ENCODE measurements around the gene DPM1. TPM values are rescaled to one million over a fixed set of nuclear protein-coding genes. Genes with fewer than 3 reads are reported as not detected.
"Not testable (repeated sequence)": the region's sequence is repeated elsewhere in the genome, so short reads cannot be mapped to it uniquely, and the experiment has no call there.

The DPM1 gene
- total and polyA plus RNA-seq, 2 donors from 2014 or later = 32.4 to 53.2 TPM

DNA sequence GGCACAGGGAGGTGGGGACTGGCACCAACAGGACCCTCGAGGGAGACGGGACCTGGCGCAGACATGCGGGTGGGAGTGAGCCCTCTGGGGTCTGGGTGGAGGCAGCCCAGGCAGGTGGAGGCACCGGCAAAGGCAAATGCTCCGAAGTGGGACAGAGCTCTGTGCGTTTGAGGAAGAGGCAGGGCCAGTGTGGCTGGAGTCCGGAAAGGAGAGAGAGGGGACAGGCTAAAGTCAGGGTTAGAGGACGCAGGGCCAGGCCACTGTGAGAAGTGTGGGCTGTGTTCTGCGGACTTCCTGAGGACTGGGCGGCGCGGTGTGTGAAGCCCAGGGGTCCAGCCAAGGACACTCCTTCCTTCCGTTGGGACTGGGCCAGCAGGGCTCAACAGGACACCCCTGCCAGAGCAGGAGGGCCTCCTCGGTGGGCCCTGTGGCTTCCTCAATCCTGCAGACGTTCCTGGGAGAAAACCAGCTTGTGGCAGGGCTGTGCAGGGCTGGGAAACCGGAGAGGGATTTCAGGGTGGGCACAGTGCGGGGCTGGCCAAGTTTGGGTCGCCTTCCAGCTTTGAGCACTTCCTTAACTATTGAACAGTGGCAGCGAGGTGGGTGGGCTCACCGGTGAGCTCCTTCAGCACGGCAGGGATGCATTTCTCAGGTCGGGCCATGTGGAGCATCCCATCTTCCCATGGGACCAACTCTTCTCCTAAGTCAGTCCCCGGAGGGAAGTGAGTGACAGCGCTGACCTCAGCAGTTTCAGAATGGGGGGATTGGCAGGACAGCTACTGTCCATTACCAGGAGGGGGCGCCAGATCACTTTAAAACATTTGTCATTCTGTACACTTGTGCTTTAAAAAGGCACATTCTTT lies 22.8 kb upstream of the DPM1 start:
- no peak overlapping the region for H3K4me3 ChIP-seq (ENCODE audit: low read length in 3 of 3)
- intact Hi-C loops (cut with DNase I) = no loop called here
- H3K9ac ChIP-seq (ENCODE audit: low read length in 3 of 3) = no peak overlapping the region
- H3K27me3 ChIP-seq (ENCODE audit: control insufficient read depth, insufficient read depth, low read length) = no peaks in the 10 kb centered on the region
- H3K27ac ChIP-seq (ENCODE audit: low read depth in 2 of 2, low read length in 2 of 2) = no peak overlapping the region
- TF ChIP-seq, protein P1, sequence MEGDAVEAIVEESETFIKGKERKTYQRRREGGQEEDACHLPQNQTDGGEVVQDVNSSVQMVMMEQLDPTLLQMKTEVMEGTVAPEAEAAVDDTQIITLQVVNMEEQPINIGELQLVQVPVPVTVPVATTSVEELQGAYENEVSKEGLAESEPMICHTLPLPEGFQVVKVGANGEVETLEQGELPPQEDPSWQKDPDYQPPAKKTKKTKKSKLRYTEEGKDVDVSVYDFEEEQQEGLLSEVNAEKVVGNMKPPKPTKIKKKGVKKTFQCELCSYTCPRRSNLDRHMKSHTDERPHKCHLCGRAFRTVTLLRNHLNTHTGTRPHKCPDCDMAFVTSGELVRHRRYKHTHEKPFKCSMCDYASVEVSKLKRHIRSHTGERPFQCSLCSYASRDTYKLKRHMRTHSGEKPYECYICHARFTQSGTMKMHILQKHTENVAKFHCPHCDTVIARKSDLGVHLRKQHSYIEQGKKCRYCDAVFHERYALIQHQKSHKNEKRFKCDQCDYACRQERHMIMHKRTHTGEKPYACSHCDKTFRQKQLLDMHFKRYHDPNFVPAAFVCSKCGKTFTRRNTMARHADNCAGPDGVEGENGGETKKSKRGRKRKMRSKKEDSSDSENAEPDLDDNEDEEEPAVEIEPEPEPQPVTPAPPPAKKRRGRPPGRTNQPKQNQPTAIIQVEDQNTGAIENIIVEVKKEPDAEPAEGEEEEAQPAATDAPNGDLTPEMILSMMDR (IDR thresholded peaks at IDR 0.05; ENCODE audit: borderline replicate concordance, extremely low read depth, insufficient read depth) = peak; percentile 65
- no peaks in the 10 kb centered on the region for H3K36me3 ChIP-seq (ENCODE audit: control insufficient read depth in 2 of 3, insufficient read depth in 3 of 3, low read length in 3 of 3)
- peak in 4 of 5 donors; percentile 66 to 85 (median 74) for DNase-seq
- FAIRE-seq = no peak
- H3K4me1 ChIP-seq (ENCODE audit: control insufficient read depth in 2 of 3, insufficient read depth in 2 of 3, low read depth in 1 of 3, low read length in 3 of 3) = no peaks in the 10 kb centered on the region
- no peaks in the 10 kb centered on the region for H3K9me3 ChIP-seq (ENCODE audit: control insufficient read depth in 2 of 3, insufficient read depth in 1 of 3, low read length in 3 of 3)

DNA sequence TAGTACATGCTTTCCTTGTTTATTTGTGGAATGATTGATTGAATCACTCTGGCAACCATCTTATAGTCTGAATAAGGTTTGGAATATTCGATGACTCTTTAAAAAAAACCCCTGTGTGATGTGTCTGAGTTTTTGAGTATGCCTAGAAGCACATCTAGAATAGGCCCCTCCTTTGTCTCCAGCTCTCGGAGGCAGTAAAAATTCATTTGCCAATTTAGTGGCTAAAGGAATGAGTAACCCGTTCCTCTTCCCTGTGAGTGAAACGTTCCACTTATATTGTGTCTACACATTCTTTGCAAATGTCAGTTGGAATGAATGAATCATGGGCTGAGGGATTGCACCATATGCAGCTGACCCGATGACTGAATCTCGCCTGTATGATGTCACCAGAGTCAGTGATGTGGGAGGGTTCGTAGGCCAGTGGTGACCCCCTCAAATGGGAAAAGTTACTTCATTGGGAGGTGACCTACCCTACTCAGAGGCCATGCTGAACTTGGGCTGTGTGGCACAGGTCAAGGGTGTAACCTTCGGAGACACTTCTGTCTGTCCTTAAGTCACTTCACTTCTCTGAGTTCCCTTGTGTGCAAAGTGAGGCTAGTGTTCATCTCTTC lies 21.8 kb upstream of the DPM1 start:
- no peak for DNase-seq
- intact Hi-C loops (cut with DNase I) = no loop called here
- no peaks in the 10 kb centered on the region for H3K4me1 ChIP-seq (ENCODE audit: control insufficient read depth in 2 of 3, insufficient read depth in 2 of 3, low read depth in 1 of 3, low read length in 3 of 3)
- no peaks in the 10 kb centered on the region for H3K9me3 ChIP-seq (ENCODE audit: control insufficient read depth in 2 of 3, insufficient read depth in 1 of 3, low read length in 3 of 3)
- TF ChIP-seq, protein P1 (IDR thresholded peaks at IDR 0.05; ENCODE audit: borderline replicate concordance, extremely low read depth, insufficient read depth) = no peak
- no peak overlapping the region for H3K9ac ChIP-seq (ENCODE audit: low read length in 3 of 3)
- H3K27me3 ChIP-seq (ENCODE audit: control insufficient read depth, insufficient read depth, low read length) = no peaks in the 10 kb centered on the region
- no peak overlapping the region for H3K4me3 ChIP-seq (ENCODE audit: low read length in 3 of 3)
- FAIRE-seq = no peak
- no peak overlapping the region for H3K27ac ChIP-seq (ENCODE audit: low read depth in 2 of 2, low read length in 2 of 2)
- no peaks in the 10 kb centered on the region for H3K36me3 ChIP-seq (ENCODE audit: control insufficient read depth in 2 of 3, insufficient read depth in 3 of 3, low read length in 3 of 3)

DNA sequence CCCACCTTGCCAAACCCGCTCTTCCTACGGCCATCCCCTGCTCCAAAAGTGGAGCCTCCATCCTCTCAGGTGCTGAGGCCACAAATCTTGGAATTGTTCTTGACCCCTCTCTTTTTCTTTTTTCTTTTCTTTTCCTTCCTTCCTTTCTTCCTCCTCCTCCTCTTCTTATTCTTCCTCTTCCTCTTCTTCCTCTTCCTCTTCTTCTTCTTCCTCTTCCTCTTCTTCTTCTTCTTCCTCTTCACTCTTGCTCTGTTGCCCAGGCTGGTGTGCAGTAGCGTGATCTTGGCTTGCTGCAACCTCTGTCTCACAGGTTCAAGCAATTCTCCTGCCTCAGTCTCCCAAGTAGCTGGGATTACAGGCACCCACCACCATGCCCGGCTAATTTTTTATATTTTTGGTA lies 20.2 kb upstream of the DPM1 start:
- H3K36me3 ChIP-seq (ENCODE audit: control insufficient read depth in 2 of 3, insufficient read depth in 3 of 3, low read length in 3 of 3); FAIRE-seq; H3K4me3 ChIP-seq (ENCODE audit: low read length in 3 of 3); intact Hi-C loops (cut with DNase I); DNase-seq; H3K9ac ChIP-seq (ENCODE audit: low read length in 3 of 3); H3K27me3 ChIP-seq (ENCODE audit: control insufficient read depth, insufficient read depth, low read length); H3K27ac ChIP-seq (ENCODE audit: low read depth in 2 of 2, low read length in 2 of 2); H3K4me1 ChIP-seq (ENCODE audit: control insufficient read depth in 2 of 3, insufficient read depth in 2 of 3, low read depth in 1 of 3, low read length in 3 of 3); H3K9me3 ChIP-seq (ENCODE audit: control insufficient read depth in 2 of 3, insufficient read depth in 1 of 3, low read length in 3 of 3): not testable (repeated sequence)

Data from kidney (tissue), 14 donors.